ENCODE measurements around the gene RHOC.
A peak's percentile ranks its signal among the peaks of the same experiment; 100 is the strongest.

Gene RHOC

DNA sequence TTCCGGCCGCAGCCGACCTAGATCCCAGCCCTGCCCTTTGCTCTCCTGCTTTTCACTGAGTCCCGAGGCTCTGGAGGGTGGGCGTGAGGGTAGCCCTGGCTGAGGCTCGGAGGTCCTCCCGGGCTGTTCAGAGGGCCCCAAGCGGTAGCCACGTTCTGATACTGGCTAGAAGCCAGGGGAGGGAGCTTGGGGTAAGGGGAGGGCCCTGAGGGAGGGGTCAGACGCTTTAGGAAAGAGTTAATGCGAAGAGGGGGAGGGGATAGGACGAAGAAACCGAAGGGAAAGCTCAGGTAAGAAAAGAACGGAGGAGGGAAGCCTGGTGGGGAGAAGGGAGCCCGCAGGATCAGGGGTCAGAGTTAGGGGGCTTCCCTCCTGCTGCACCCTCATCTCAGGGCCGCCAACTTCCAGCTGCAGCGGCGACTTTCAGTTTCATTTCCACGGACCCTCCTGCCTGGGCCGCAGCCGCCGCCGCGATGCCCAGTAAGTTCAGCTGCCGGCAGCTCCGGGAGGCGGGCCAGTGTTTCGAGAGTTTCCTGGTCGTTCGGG is 32.4 kb downstream of the RHOC start, which contains the start of gene MOV10:
Gene MOV10 (plus strand): TSS at position 220 of the 546 bp plus-strand sequence. CDS start 254 bp downstream, at position 474.
- Histone ChIP-seq H3K4me3 (peak within 1 kb of the TSS; percentile 85 to 98 (median 89)), H3K27ac (peak within 1 kb of the TSS; percentile 85 to 97 (median 95)), H3K36me3 (peaks cover 28 to 46% (median 34%) of the 10 kb centered on the region in 11 experiments), H3K4me1 (peaks cover 32 to 44% (median 37%) of the 10 kb centered on the region in 10 experiments), H3K9me3 (replicated peaks in 1 of 11) (no peaks in the 10 kb centered on the region), H4K20me1 (peaks cover 0 to 45% (median 13%) of the 10 kb centered on the region in 11 experiments; a peak in 8 of 22 replicates), H3K4me2 (peak within 1 kb of the TSS; percentile 75 to 97 (median 92)), H3K27me3 (no peaks in the 10 kb centered on the region), H3K9ac (peak within 1 kb of the TSS; percentile 94 to 98 (median 95))
- no peak for TF ChIP-seq Cebpa-rat (IDR thresholded peaks at IDR 0.05)

DNA sequence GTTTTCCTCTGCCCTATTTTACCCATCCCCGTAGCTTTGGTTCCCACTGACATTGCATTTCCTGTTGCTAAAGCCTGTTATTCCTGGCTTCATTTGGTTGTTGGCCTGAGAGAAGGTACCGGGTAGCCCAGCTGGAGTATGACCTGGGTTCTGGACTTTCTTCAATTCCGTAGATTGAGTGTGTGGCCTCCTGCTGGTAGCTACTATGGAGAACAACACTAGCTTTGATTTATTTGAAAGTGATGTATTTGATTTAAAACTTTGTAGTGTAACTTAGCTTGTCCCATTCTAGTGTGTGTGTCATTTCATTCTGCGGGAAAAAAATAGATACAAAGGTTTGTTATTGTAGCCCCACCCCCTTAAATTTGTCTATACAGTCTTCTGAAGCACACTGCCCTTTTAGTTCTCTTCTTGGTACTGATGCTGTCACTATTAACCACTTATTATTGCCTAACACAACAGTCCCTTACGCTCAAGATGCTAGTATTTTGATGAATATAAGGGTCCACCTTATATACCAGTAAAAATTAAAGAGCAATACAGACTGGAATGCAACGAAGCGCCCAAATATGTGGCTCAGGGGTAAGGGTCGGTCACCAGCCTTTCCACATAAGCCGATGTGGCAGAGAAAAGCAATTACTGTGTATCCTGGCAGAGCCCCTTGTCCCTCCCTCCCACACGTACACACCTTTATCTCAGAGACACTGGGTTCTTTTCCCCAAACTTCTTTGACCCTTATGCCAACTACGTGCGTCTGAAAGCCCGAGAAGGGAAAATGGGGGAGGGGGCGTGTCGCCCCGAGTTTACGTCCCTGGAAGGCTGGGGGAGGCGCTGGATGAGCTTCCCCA is 33.1 kb downstream of the RHOC start:
- TF ChIP-seq Cebpa-rat (IDR thresholded peaks at IDR 0.05), result no peak
- H3K36me3 ChIP-seq, result peaks cover 35 to 50% (median 41%) of the 10 kb centered on the region in 11 experiments

DNA sequence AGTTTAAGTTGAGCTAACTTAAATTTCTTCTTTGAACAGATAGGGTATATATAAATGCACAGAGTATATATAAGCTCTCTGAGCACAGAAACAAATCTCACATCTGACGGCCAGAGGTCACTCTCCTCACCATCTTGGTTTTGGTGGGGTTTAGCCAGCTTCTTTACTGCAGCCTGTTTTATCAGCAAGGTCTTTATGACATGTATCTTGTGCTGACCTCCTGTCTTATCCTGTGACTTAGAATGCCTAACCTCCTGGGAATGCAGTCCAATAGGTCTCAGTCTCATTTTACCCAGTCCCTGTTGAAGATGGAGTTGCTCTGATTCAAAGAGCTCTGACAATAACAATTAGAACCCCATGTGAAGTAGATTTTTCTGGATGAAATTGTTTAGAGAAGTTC is 34.1 kb downstream of the RHOC start:
- no peak for TF ChIP-seq Cebpa-rat (IDR thresholded peaks at IDR 0.05)

More for the DNA sequence above, 33.1 kb downstream of the RHOC start:
- Histone ChIP-seq H3K9ac (peak overlapping the region; percentile 94 to 98 (median 95)), H3K4me2 (peak overlapping the region; percentile 75 to 97 (median 92)), H3K27me3 (no peaks in the 10 kb centered on the region), H3K27ac (peak overlapping the region; percentile 85 to 97 (median 95)), H3K4me1 (peaks cover 32 to 44% (median 37%) of the 10 kb centered on the region in 10 experiments), H3K9me3 (replicated peaks in 1 of 11) (no peaks in the 10 kb centered on the region), H4K20me1 (peaks cover 0 to 52% (median 13%) of the 10 kb centered on the region in 11 experiments; a peak in 10 of 22 replicates), H3K4me3 (peak overlapping the region; percentile 85 to 98 (median 89))

DNA sequence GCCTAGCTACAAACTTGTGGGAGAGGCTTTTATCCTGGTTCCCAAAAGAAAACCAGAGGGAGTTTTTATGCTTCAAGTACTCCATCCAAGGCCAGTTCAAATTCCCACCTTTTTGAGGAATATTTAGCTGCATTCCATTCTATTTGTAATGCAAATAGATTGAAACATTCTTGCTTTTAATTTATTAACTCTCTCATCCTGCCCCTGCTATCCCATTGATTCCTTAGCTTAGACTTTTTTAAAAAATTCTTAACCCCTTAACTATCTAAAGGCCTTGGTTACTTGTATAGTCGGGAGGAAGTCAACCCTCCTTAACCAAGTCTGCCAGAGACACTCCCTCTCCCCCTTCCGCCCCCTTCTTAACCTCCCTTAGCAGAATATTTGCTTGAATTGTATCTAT is 34.9 kb downstream of the RHOC start:
- no peak for TF ChIP-seq Cebpa-rat (IDR thresholded peaks at IDR 0.05)
- peaks cover 0 to 71% (median 17%) of the 10 kb centered on the region in 11 experiments; a peak in 12 of 22 replicates for H4K20me1 ChIP-seq
- H3K4me3 ChIP-seq, result no peak overlapping the region
- no peak overlapping the region for H3K27ac ChIP-seq
- H3K36me3 ChIP-seq, result peaks cover 53 to 61% (median 59%) of the 10 kb centered on the region in 11 experiments
- H3K9me3 ChIP-seq (replicated peaks in 1 of 11), result no peaks in the 10 kb centered on the region
- H3K9ac ChIP-seq, result no peak overlapping the region
- peak overlapping the region in 2 of 11 experiments; percentile 75 to 92; a peak in 2 of 22 replicates for H3K4me2 ChIP-seq
- peaks cover 28 to 44% (median 34%) of the 10 kb centered on the region in 10 experiments for H3K4me1 ChIP-seq
- H3K27me3 ChIP-seq, result no peaks in the 10 kb centered on the region

More for the DNA sequence above, 34.1 kb downstream of the RHOC start:
- H4K20me1 ChIP-seq, result peaks cover 0 to 62% (median 15%) of the 10 kb centered on the region in 11 experiments; a peak in 11 of 22 replicates
- peaks cover 32 to 44% (median 36%) of the 10 kb centered on the region in 10 experiments for H3K4me1 ChIP-seq
- H3K4me2 ChIP-seq, result peak overlapping the region in 6 of 11 experiments; percentile 75 to 97 (median 93); a peak in 9 of 22 replicates
- H3K27ac ChIP-seq, result no peak overlapping the region
- no peaks in the 10 kb centered on the region for H3K9me3 ChIP-seq (replicated peaks in 1 of 11)
- H3K4me3 ChIP-seq, result no peak overlapping the region
- H3K36me3 ChIP-seq, result peaks cover 44 to 55% (median 51%) of the 10 kb centered on the region in 11 experiments
- H3K27me3 ChIP-seq, result no peaks in the 10 kb centered on the region
- H3K9ac ChIP-seq, result peak overlapping the region in 1 of 11 experiments; percentile 5; a peak in 1 of 22 replicates

DNA sequence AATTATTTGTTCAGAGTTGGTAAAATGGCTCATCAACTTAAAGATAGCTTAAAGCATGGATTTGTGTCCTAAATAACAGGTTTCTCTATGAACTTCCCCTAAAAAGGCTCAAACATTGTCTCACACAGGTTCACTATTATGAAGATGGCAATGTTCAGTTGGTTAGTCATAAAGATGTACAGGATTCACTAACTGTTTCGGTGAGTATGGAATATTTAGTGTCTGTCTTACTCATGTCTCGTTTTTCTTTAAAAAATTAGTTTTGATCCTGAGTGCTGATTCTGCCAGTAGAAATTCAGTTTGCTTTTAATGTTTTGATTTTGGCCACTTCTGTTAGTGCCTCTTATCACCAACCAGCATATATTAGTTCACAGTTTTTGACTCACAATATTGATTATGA is 40.0 kb downstream of the RHOC start:
- no peak overlapping the region for H3K4me3 ChIP-seq
- TF ChIP-seq Cebpa-rat (IDR thresholded peaks at IDR 0.05), result no peak
- peaks cover 98 to 100% (median 100%) of the 10 kb centered on the region in 11 experiments for H3K36me3 ChIP-seq
- H3K4me2 ChIP-seq, result no peak overlapping the region
- H3K27ac ChIP-seq, result no peak overlapping the region
- H3K9ac ChIP-seq, result no peak overlapping the region
- H3K27me3 ChIP-seq, result no peaks in the 10 kb centered on the region
- H3K4me1 ChIP-seq, result peaks cover 0 to 4% (median 0%) of the 10 kb centered on the region in 10 experiments; a peak in 7 of 20 replicates
- H4K20me1 ChIP-seq, result peaks cover 0 to 99% (median 8%) of the 10 kb centered on the region in 11 experiments; a peak in 12 of 22 replicates
- H3K9me3 ChIP-seq (replicated peaks in 1 of 11), result no peaks in the 10 kb centered on the region

DNA sequence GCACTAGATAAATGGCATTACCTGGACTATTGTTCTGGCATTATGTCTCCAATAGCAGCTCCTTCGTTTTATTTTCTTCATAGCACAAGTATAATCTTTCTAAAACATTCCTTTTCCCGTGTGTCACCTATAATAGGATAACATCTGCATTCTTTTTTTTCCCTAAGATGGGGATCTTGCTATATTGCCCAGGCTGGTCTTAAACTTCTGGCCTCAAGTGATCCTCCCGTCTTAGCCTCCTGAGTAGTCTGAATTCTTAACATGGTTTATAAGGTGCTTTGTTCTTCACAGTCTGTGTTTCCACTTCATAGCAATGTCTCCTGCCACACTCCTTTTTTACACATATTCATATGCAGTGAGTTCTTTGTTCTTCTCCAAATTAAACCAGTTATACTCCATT is 41.1 kb downstream of the RHOC start:
- H3K36me3 ChIP-seq, result peaks cover 98 to 100% (median 100%) of the 10 kb centered on the region in 11 experiments
- TF ChIP-seq Cebpa-rat (IDR thresholded peaks at IDR 0.05), result no peak

DNA sequence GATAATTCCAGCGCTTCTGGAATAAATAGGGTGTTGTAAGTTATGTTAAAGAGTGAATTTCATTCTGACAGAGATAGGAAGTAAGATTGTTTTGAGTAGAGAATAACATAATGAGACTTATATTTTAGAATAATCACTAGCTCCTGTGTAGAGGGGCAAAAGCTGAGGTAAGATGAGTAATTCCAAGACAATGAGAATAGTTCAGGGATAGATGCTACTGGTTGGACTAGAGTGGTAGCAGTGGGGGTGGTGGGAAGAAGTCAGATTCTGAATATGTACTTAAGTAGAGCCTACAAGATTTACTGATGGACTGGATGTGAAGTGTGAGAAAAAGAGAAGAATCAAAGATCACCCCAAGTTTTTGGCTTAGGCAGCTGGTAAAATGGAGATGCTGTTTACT is 55.7 kb downstream of the RHOC start:
- Histone ChIP-seq H3K4me2 (no peak overlapping the region), H4K20me1 (peaks cover 35 to 100% (median 73%) of the 10 kb centered on the region in 11 experiments), H3K9me3 (replicated peaks in 1 of 11) (no peaks in the 10 kb centered on the region; a peak in 1 of 22 replicates), H3K9ac (no peak overlapping the region), H3K27ac (no peak overlapping the region), H3K36me3 (peaks cover 92 to 100% (median 95%) of the 10 kb centered on the region in 11 experiments), H3K27me3 (no peaks in the 10 kb centered on the region), H3K4me3 (no peak overlapping the region), H3K4me1 (no peaks in the 10 kb centered on the region)
- no peak for TF ChIP-seq Cebpa-rat (IDR thresholded peaks at IDR 0.05)

More for the DNA sequence above, 41.1 kb downstream of the RHOC start:
- Histone ChIP-seq H3K9me3 (replicated peaks in 1 of 11) (no peaks in the 10 kb centered on the region), H3K27me3 (no peaks in the 10 kb centered on the region), H3K4me3 (no peak overlapping the region), H3K27ac (no peak overlapping the region), H3K9ac (no peak overlapping the region), H3K4me1 (no peaks in the 10 kb centered on the region; a peak in 1 of 20 replicates), H4K20me1 (peaks cover 0 to 99% (median 8%) of the 10 kb centered on the region in 11 experiments; a peak in 13 of 22 replicates), H3K4me2 (no peak overlapping the region)
